HT-29 (cell line): ENCODE measurements around the gene MSH2. TPM values are rescaled to one million over a fixed set of nuclear protein-coding genes. Genes with fewer than 3 reads are reported as not detected.
"Not testable (repeated sequence)": the region's sequence is repeated elsewhere in the genome, so short reads cannot be mapped to it uniquely, and the experiment has no call there.

Experiments used
- DNase-seq: peaks from one replicate; pipeline ENCODE4 v3.0.0-alpha.2; 2015; ENCODE audit warnings: low spot score
- total RNA-seq: library from RNA; depleted of rRNA; stranded (reverse); fragments of >200 nt; shearing (Covaris generic); gene quantifications from 2 replicates; pipeline ENCODE4 v1.2.3, GENCODE V29; 2014

The MSH2 gene
- total RNA-seq, 1 experiment from 2014 or later, result 36.4 TPM

GRCh38 chr2:47407976-47408375 is 5.0 kb downstream of the MSH2 start:
- DNase-seq, result not testable (repeated sequence)

DNA sequence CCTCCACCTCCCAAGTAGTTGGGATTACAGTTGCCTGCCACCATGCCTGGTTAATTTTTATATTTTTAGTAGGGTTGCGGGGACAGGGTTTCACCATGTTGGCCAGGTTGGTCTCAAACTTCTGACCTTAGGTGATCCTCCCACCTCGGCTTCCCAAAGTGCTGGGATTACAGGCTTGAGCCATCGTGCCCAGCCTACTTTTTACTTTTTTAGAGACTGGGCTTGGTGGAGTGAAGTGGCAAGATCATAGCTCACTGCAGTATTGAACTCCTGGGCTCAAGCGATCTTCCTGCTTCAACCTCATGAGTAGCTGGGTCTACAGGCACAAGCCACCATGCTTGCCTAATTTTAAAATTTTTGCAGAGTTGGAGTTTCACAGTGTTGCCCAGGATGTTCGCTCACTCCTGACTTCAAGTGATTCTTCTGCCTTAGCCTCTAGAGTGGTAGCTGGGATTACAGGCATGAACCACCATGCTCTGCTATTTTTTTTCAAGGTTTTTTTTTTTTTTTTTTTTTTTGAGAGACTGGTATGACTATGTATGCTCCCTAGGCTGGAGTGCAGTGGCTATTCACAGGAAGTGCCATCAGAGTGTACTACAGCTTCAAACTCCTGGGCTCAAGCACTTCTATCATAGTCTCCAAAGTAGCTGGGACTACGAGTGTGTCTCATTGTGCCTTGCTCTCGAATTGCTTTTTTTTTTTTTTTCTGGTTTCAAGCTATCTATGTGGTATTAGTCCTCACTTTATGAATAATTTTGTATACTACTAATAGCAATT is 11.9 kb downstream of the MSH2 start:
- DNase-seq, result no peak

GRCh38 chr2:47420214-47420613 is 17.3 kb downstream of the MSH2 start:
- no peak for DNase-seq

GRCh38 chr2:47420683-47421082 is 17.7 kb downstream of the MSH2 start:
- not testable (repeated sequence) for DNase-seq

DNA sequence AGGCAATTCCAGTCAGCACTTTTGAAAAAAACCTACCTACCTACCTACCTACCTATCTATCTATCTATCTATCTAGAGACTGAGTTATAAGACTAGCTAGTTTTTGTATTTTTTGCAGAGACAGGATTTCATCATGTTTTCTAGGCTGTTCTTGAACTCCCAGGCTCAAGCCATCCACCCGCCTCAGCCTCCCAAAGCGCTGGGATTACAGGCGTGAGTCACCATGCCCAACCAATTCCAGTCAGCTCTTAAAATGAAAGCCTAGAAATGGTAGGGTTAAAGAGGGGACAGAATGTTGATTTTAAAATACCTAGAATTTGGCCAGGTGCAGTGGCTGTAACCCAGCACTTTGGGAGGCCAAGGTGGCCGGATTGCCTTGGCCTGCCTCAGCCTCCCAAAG is 19.1 kb downstream of the MSH2 start:
- no peak for DNase-seq

DNA sequence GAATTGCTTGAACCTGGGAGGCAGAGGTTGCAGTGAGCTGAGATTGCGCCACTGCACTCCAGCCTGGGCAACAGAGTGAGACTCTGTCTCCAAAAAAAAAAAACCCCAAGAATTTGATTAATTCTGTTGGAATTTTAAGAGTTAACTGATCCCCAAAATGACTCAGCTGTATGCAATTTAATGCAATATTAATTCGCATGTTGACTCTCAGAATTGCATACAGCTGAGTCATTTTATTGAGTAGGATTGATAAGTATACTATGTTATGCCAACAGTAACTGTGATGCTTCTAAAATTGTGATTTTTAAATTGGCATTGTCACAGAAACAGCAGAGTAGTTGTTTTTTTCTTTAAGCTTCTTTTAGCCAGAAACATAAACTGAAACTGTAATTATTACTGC is 19.6 kb downstream of the MSH2 start:
- DNase-seq, result peak; percentile 64

DNA sequence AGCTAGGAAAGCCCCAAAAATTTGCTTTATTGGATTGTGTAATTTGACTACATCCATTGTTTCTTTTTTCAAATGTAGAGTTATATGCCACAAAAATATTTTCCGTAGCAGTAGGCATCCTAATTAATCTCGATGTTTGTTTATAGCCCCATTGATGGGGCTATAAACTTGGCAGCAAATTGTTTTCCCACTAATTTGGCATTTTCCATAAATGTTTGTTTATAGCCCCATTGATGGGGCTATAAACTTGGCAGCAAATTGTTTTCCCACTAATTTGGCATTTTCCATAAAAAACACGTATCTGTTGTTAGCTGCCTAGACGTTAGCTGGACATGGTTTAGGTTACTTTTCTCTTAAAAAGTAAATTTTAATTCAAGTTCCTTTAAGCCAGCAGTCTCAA is 23.8 kb downstream of the MSH2 start:
- no peak for DNase-seq

GRCh38 chr2:47429795-47430194 is 26.8 kb downstream of the MSH2 start:
- DNase-seq, result no peak

- not testable (repeated sequence) for DNase-seq
Observed at GRCh38 chr2:47433006-47433405, 30.1 kb downstream of the MSH2 start.

DNA sequence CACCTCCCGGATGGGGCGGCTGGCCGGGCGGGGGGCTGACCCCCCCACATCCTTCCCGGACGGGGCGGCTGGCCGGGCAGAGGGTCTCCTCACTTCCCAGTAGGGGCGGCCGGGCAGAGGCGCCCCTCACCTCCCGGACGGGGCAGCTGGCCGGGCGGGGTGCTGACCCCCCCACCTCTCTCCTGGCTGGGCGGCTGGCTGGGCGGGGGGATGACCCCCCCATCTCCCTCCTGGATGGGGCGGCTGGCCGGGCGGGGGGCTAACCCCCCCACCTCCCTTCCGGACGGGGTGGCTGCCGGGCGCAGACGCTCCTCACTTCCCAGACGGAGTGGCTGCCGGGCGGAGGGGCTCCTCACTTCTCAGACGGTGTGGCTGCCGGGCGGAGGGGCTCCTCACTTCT is 30.5 kb downstream of the MSH2 start:
- not testable (repeated sequence) for DNase-seq

DNA sequence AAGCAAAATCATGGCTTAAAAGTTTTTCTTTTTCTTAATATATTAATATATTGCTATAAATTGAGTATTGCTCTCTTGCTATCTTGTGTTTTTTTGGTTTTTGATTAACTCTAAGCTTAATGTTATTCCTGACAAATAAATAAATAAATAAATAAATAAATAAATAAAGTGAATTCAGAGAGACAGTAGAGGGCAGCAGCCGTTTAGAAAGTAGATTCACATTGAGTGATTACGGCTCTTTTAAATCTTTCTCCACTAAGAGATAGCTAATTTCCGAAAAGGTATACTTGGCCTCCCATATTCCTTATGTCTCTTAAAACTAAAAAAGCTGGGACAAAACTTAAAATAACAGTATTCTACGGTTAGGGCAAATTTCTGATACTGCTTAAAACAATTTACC is 34.3 kb downstream of the MSH2 start:
- DNase-seq, result peak; percentile 50

DNA sequence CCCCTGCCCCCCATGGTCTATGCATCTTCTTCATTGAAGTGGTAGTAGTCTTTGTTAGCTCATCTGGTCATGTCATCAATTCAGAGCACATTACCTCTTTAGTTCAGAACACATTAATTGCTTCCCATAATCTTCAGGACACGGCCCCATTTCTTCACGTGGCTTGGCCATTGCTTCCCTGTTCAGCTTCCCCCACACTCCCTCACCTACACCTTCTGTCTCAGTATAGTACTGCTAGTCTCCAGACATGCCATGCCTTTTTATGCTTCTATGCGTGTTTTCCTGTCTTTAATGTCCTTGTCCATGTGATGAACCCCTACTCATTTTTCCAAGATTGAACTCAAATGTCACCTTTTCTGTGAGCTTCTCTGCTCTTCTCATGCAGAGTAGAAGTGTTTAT is 35.1 kb downstream of the MSH2 start:
- no peak for DNase-seq

DNA sequence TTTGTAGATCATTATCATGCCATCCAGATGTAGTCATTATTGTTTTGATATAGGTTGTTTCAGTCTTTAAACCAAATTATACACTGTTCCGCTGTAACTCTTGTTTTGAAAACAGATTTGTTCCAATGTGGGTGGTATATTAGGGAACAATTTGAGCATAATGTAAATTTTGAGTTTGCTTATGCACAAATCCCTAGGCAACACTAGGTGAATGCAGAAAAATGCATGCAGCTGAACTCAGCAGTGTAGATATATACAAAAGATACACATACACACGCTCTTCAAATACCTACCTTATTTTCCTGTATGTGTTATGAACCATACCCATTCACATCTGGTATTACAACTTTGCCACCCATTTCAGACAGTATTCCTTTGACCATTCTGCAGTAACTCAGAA is 35.8 kb downstream of the MSH2 start:
- no peak for DNase-seq

GRCh38 chr2:47451790-47452189 is 48.8 kb downstream of the MSH2 start:
- no peak for DNase-seq

GRCh38 chr2:47452761-47453160 is 49.8 kb downstream of the MSH2 start:
- DNase-seq, result no peak

GRCh38 chr2:47454818-47455217 is 51.9 kb downstream of the MSH2 start:
- not testable (repeated sequence) for DNase-seq

GRCh38 chr2:47455411-47455810 is 52.5 kb downstream of the MSH2 start:
- no peak for DNase-seq

DNA sequence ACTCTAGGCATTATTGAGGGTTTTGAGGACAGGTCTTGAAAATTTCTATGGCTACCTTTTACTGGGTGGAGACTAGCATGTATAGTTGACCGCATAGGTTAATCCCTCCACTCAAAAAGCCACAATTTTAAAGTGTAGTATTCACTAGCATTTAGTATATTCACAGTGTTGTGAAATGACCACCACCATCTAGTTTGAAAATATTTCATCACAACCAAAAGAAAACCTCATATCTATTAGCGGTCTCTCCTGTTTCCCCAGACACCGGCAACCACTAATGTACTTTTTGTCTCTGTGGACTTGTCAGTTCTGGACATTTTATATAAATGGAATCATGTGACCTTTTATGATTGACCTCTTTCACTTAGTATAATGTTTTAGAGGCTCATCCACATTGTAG is 53.9 kb downstream of the MSH2 start:
- DNase-seq, result no peak

DNA sequence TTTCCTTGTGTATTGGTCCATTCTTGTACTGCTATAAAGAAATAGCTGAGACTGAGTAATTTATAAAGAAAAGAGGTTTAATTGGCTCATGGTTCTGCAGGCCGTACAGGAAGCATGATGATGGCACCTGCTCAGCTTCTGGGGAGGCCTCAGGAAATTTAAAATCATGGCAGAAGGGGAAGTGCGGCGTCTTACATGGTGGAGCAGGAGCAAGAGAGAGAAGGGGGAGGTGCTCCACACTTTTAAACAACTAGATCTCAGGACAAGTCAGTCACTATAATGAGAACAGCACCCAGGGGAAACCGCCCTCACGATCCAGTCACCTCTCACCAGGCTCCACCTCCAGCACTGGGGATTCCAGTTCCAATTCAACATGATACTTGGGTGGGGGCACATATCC is 54.3 kb downstream of the MSH2 start:
- no peak for DNase-seq

DNA sequence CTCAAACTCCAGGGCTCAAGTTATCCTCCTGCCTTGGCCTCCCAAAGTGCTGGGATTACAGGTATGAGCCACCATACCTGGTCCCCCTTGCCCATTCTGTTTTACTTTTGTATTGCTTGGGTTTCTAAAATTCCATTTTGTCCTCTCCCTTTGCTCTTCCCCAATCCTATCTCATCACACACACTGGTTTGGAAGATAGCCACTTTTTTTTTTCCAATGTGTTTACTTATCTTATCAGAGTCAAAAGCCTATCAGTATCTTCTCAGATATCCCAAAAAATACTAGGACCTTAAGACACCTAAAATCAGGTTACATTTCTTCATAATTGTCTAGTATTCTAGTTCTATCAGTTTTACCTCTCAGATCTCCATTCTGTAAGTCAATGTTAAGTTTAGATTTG is 56.1 kb downstream of the MSH2 start:
- DNase-seq, result no peak

GRCh38 chr2:47460766-47461165 is 57.8 kb downstream of the MSH2 start:
- DNase-seq, result no peak

DNA sequence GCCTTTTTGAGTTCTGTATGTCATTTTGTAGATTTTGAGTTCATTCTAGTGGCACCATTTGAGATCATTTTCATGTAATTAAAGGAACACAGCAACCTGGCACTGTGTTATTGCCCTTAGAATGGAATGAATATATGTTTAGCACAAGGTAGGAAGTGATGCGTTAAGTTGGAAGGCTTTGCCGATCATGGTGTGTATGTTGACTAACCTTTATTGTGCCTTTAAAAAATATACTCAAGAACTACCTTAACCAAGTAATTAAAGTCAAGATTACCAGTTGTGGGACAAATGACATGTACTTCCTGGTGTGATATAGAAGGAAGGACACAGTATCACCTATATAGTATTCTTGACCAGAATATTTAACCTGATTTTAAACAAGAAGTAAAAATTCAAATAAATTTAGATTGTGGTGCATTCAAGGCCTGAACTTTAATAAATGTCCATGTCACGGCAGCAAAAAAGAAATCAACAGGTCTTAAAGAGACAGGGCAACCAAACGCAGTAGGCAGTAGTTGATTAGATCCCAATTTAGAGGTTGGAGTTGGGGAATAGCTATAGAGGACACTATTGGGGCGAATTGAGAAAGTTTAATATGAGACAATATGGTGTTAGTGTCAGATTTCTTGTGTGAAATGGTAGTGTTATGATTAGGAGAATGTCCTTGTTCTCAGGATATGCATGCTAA is 68.6 kb downstream of the MSH2 start:
- DNase-seq, result no peak

DNA sequence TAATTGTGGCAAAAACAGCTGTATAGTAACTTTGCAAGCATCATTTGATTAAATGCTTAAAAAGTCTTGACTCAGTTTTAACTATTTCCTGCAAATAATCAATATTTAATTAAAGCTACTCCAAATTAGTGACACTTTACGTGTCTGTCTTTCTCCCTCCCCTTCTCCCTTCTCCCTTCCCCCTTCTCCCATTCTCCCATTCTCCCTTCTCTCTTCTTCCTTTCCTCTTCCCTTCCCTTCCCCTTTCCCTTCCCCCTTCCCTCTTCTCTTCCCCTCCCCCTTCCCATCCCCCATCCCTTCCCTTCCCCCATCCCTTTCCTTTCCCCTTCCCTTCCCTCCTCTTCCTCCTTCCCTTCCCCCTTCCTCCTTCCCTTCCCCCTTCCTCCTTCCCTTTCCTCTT is 76.9 kb downstream of the MSH2 start:
- DNase-seq, result no peak
